HepG2 (cell line): ENCODE data around the gene ZNF20. TPM values are rescaled to one million over a fixed set of nuclear protein-coding genes. Genes with fewer than 3 reads are reported as not detected.

Source experiments
- AGO2 ChIP-seq: fragments of 200-400 bp; formaldehyde crosslinking; optimal IDR thresholded peaks from 2 replicates; pipeline ENCODE3; 2017; ENCODE audit warnings: mild to moderate bottlenecking, low read depth, low read length, moderate library complexity
- ASH2L ChIP-seq: fragments of 300-600, 200-600 bp; sonication (generic); IDR thresholded peaks from 2 replicates; pipeline ENCODE4 v1.7.0; 2017; ENCODE audit warnings: low read depth, mild to moderate bottlenecking, moderate library complexity, mixed read lengths, low read length; ENCODE audit not compliant: insufficient read length
- CREM ChIP-seq, 2 experiments: sonication (generic) in 1 of 2; formaldehyde crosslinking in 1 of 2; IDR thresholded peaks; 2 replicates each; pipeline versions ENCODE4 v1.4.0 to v1.6.1; 2016 to 2020; ENCODE audit warnings: antibody characterized with exemption in 1 of 2, mild to moderate bottlenecking in 1 of 2, missing genetic modification reagents in 1 of 2
- E2F5 ChIP-seq: sonication (generic); formaldehyde crosslinking; conservative IDR thresholded peaks from 2 replicates; pipeline ENCODE4 v1.4.0; 2020; ENCODE audit warnings: missing genetic modification reagents
- FOXK1 ChIP-seq: sonication (generic); formaldehyde crosslinking; IDR thresholded peaks from 2 replicates; pipeline ENCODE4 v1.4.0; 2020; ENCODE audit warnings: low read depth, missing genetic modification reagents, borderline replicate concordance
- HCFC1 ChIP-seq: fragments of 150-350 bp; IDR thresholded peaks from 2 replicates; pipeline ENCODE4 v1.6.1; 2014; ENCODE audit warnings: low read depth, low read length
- KLF16 ChIP-seq, 2 experiments: sonication (generic) in 1 of 2; formaldehyde crosslinking in 1 of 2; IDR thresholded peaks; 2 replicates each; pipeline versions ENCODE4 v1.6.1 to v1.8.0; 2016 to 2023; ENCODE audit warnings: missing genetic modification reagents in 2 of 2, missing compliant biosample characterization in 1 of 2
- KMT2B ChIP-seq: IDR thresholded peaks from 2 replicates; pipeline ENCODE4 v1.6.1; 2016; ENCODE audit warnings: missing genetic modification reagents, missing compliant biosample characterization
- LBX2 ChIP-seq: sonication (generic); formaldehyde crosslinking; IDR thresholded peaks from 2 replicates; pipeline ENCODE4 v1.5.0; 2020; ENCODE audit warnings: missing genetic modification reagents, mild to moderate bottlenecking, borderline replicate concordance
- NCOA5 ChIP-seq: sonication (generic); formaldehyde crosslinking; IDR thresholded peaks from 2 replicates; pipeline ENCODE4 v1.4.0; 2020; ENCODE audit warnings: missing genetic modification reagents
- POGZ ChIP-seq: sonication (generic); formaldehyde crosslinking; IDR thresholded peaks from 2 replicates; pipeline ENCODE4 v1.4.0; 2020; ENCODE audit warnings: mild to moderate bottlenecking, missing genetic modification reagents
- PPARG ChIP-seq: conservative IDR thresholded peaks from 2 replicates; pipeline ENCODE4 v1.6.1; 2016; ENCODE audit warnings: missing biosample characterization, missing genetic modification reagents
- PRDM4 ChIP-seq: sonication (generic); formaldehyde crosslinking; IDR thresholded peaks from 2 replicates; pipeline ENCODE4 v1.9.0; 2021; ENCODE audit warnings: missing genetic modification reagents, borderline replicate concordance
- REPIN1 ChIP-seq: sonication (generic); formaldehyde crosslinking; IDR thresholded peaks from 2 replicates; pipeline ENCODE4 v1.8.0; 2022; ENCODE audit warnings: missing genetic modification reagents, low read depth, mild to moderate bottlenecking, borderline replicate concordance
- SALL1 ChIP-seq: sonication (generic); formaldehyde crosslinking; IDR thresholded peaks from 2 replicates; pipeline ENCODE4 v1.8.0; 2022; ENCODE audit warnings: mild to moderate bottlenecking, missing genetic modification reagents
- XRCC5 ChIP-seq: fragments of 200-400 bp; formaldehyde crosslinking; optimal IDR thresholded peaks from 2 replicates; pipeline ENCODE3; 2017; ENCODE audit warnings: mild to moderate bottlenecking, low read length
- YEATS2 ChIP-seq: sonication (generic); formaldehyde crosslinking; IDR thresholded peaks from 2 replicates; pipeline ENCODE4 v1.4.0; 2020; ENCODE audit warnings: missing genetic modification reagents, borderline replicate concordance
- ZC3H13 ChIP-seq: sonication (generic); formaldehyde crosslinking; IDR thresholded peaks from 2 replicates; pipeline ENCODE4 v1.8.1; 2023; ENCODE audit warnings: mild to moderate bottlenecking, missing genetic modification reagents, moderate library complexity
- ZIK1 ChIP-seq: sonication (generic); formaldehyde crosslinking; IDR thresholded peaks from 2 replicates; pipeline ENCODE4 v1.5.0; 2020; ENCODE audit warnings: mild to moderate bottlenecking, low read depth, missing genetic modification reagents, borderline replicate concordance
- ZNF557 ChIP-seq: sonication (generic); formaldehyde crosslinking; IDR thresholded peaks from 2 replicates; pipeline ENCODE4 v1.4.0; 2020; ENCODE audit warnings: missing genetic modification reagents
- ZNF781 ChIP-seq: sonication (generic); formaldehyde crosslinking; IDR thresholded peaks from 2 replicates; pipeline ENCODE4 v1.5.1; 2020; ENCODE audit warnings: borderline replicate concordance, mild to moderate bottlenecking, missing genetic modification reagents; ENCODE audit errors: not compliant biosample characterization
- polyA plus RNA-seq, 8 experiments: library from polyadenylated mRNA; depleted of rRNA in 3 of 8; stranded (reverse) in 7 of 8; unstranded in 1 of 8; fragments of >200 nt; fragmentation: Illumina TruSeq in 4 of 8; extraction: Trizol in 4 of 8; gene quantifications; 2 replicates each; pipeline versions ENCODE4 v1.2.1 to v1.2.3, GENCODE V29; 2011 to 2016; ENCODE audit warnings: low read depth in 4 of 8, missing spikeins in 1 of 8, mixed read lengths in 1 of 8; ENCODE audit not compliant: insufficient read depth in 1 of 8
- total RNA-seq, 5 experiments: library from RNA; depleted of rRNA; stranded (reverse); fragments of >200 nt; fragmentation: Illumina TruSeq; extraction: Trizol; gene quantifications; 2 replicates each; pipeline ENCODE4 v1.2.3, GENCODE V29; 2016; ENCODE audit warnings: low read depth in 1 of 5
- TF ChIP-seq, protein P1 (sequence below): IDR thresholded peaks from 2 replicates; pipeline ENCODE4 v1.6.1; 2016; ENCODE audit warnings: low read depth

Gene ZNF20
- total and polyA plus RNA-seq, 2 of the 13 experiments (the other 11 are each of a cell fraction or from before 2014, with no cell fraction given) = 1.6 to 8.0 TPM

- TF ChIP-seq ZIK1 (CRISPR knock-in tag) (0 out of 2 replicates have a peak, but pooled peaks have one; percentile 55), REPIN1 (CRISPR knock-in tag) (0 out of 2 replicates have a peak, but pooled peaks have one; percentile 45), LBX2 (CRISPR knock-in tag) (0 out of 2 replicates have a peak, but pooled peaks have one; percentile 28), FOXK1 (CRISPR knock-in tag) (peak; percentile 27; the same call in 1 of the 2 replicates), ZNF781 (CRISPR knock-in tag) (peak; percentile 80), PPARG (CRISPR knock-in tag) (no peak), YEATS2 (CRISPR knock-in tag) (peak; percentile 85), SALL1 (CRISPR knock-in tag) (peak; percentile 81), ASH2L (peak; percentile 97), PRDM4 (CRISPR knock-in tag) (no peak), CREM (IDR thresholded peaks at IDR 0.05) (peak; percentile 60), CREM (CRISPR knock-in tag; IDR thresholded peaks at IDR 0.05) (no peak), E2F5 (CRISPR knock-in tag) (0 out of 2 replicates have a peak, but pooled peaks have one; percentile 44), KMT2B (peak; percentile 97), ZC3H13 (CRISPR knock-in tag) (0 out of 2 replicates have a peak, but pooled peaks have one; percentile 39), XRCC5 (peak; percentile 58), HCFC1 (0 out of 2 replicates have a peak, but pooled peaks have one; percentile 11), NCOA5 (CRISPR knock-in tag) (no peak), KLF16 (CRISPR knock-in tag; IDR thresholded peaks at IDR 0.05) (peak in 1 of 2 experiments; percentile 68; a peak in 2 of 4 replicates), ZNF557 (CRISPR knock-in tag) (peak; percentile 37; the same call in 1 of the 2 replicates), AGO2 (peak; percentile 54), POGZ (CRISPR knock-in tag) (peak; percentile 20)
- TF ChIP-seq, protein P1, sequence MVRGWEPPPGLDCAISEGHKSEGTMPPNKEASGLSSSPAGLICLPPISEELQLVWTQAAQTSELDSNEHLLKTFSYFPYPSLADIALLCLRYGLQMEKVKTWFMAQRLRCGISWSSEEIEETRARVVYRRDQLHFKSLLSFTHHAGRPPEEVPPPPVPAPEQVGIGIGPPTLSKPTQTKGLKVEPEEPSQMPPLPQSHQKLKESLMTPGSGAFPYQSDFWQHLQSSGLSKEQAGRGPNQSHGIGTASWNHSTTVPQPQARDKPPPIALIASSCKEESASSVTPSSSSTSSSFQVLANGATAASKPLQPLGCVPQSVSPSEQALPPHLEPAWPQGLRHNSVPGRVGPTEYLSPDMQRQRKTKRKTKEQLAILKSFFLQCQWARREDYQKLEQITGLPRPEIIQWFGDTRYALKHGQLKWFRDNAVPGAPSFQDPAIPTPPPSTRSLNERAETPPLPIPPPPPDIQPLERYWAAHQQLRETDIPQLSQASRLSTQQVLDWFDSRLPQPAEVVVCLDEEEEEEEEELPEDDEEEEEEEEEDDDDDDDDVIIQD (CRISPR knock-in tag) = peak; percentile 60
Observed at GRCh38 chr19:12162882-12163806, 23.0 kb upstream of the ZNF20 start, which contains the start of gene ZNF136 (continued).
